Measurements from ENCODE around the gene SNRPA.
"Not testable (repeated sequence)": the region's sequence is repeated elsewhere in the genome, so short reads cannot be mapped to it uniquely, and the experiment has no call there.

SNRPA gene

GRCh38 chr19:40777937-40778705 lies 27.1 kb downstream of the SNRPA start, which contains the start of gene RAB4B:
RAB4B (plus strand) TSS chr19:40778247; CDS start chr19:40778376, 129 bp downstream.
- DNase-seq = peak; percentile 100

DNA sequence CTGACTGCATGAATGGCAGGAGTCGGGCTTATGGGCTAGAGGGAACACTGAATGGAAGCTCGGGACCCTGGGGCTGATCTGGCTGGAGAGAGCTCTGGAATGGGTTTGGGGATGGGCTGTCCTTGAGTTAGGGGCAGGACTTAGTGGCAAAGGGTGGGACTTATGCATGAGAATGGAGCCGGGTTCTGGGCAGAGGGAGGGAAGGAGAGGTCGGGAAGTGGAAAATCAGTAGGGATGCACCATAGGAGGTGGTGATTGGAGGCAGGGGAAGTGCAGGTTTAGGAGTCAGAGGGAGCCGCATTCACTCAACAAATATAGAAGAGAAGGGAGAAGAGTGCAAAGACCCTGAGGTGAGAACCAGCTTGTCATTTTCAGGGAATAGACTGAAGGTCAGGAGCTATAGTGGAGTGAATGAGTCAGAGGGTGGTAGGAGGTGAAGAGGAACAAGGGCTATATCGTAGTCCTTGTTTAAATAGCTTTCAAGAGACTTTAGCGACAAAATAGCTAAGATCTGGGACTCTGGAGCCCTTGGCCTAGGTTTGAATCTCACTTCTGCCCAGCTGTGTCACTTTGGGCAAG lies 27.8 kb downstream of the SNRPA start:
- DNase-seq = no peak

GRCh38 chr19:40780582-40780981 lies 29.6 kb downstream of the SNRPA start:
- DNase-seq = no peak

- no peak for DNase-seq
Observed at GRCh38 chr19:40781140-40781539, 30.1 kb downstream of the SNRPA start.

DNA sequence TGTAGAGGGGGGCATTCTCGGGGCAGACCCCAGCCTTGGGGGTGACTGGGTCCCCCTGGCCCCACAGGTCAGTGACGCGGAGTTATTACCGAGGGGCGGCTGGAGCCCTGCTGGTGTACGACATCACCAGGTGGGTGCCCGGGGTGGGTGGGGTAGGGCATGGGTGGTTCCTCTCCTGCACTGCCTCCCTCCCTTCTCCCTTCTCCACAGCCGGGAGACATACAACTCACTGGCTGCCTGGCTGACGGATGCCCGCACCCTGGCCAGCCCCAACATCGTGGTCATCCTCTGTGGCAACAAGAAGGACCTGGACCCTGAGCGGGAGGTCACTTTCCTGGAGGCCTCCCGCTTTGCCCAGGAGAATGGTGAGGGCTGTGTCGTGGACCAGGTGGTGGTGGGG lies 32.7 kb downstream of the SNRPA start:
- DNase-seq = no peak

GRCh38 chr19:40784146-40784545 lies 33.1 kb downstream of the SNRPA start:
- DNase-seq = not testable (repeated sequence)

- no peak for DNase-seq
Observed at GRCh38 chr19:40785526-40785925, 34.5 kb downstream of the SNRPA start.

DNA sequence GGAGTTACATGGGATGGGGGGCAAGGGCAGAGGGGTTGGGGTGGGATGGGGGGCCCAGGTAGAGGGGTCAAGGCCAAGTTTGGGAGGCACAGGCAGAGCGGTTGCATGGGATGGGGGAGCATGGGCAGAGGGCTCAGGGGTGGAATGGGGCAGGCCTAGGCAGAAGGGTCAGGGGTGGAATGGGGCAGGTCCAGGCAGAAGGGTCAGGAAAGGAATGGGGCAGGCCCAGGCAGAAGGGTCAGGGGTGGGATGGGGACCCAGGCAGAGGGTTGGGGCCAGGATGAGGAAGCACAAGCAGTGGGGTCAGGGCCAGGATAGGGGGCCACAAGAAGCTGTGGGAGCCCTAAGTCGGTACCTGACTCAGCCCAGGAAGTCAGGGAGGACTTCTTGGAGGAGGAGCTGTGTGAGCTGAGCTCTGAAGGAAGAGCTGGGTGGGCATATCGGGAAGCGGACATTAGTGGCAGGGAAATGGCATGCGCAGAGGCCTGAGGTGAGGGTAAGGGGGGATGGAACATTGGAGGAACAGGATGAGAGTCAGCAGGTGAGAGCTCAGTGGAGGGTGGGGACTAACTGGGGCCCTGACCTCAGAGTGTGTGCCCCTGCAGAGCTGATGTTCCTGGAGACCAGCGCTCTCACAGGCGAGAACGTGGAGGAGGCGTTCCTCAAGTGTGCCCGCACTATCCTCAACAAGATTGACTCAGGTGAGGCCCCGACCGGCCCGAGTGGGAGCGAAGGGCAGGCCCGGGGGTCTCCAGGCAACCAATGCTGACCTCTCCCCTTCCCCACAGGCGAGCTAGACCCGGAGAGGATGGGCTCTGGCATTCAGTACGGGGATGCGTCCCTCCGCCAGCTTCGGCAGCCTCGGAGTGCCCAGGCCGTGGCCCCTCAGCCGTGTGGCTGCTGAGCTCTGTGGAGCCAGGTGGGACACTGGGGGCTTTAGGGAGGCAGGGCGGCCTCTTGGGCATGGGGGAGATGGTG lies 35.3 kb downstream of the SNRPA start:
- no peak for DNase-seq

GRCh38 chr19:40791349-40791748 lies 40.3 kb downstream of the SNRPA start:
- DNase-seq = no peak

GRCh38 chr19:40791996-40792395 lies 41.0 kb downstream of the SNRPA start:
- no peak for DNase-seq

DNA sequence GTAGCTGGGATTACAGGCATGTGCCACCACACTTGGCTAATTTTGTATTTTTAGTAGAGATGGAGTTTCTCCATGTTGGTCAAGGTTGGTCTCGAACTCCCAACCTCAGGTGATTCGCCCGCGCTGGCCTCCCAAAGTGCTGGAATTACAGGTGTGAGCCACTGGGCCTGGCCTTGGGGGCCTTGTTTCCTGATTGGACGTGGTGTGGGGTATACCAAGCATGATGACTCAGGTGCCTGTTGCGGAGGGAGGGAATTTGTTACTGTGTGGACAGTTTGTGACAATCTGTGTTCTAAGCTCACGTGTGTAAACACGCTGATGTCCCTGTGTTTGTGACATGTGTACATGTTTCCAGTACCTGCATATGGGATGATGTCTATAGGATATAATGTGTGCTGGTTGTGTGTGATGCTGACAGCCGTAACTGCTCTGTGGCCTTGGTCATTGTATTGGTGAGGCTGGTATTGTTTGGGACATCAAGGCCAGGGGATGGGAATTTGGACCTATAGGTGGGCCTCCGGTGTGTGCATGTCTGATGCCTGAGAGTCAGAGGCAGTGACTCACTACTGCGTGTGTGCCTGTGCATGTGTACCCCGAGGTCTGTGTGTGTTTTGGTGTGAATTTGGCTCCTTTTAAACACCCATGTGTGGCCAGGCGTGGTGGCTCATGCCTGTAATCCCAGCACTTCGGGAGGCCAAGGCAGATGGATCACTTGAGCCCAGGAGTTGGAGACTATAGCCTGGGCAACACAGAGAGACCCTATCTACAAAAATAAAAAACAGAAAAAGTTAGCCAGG lies 46.4 kb downstream of the SNRPA start:
- no peak for DNase-seq

DNA sequence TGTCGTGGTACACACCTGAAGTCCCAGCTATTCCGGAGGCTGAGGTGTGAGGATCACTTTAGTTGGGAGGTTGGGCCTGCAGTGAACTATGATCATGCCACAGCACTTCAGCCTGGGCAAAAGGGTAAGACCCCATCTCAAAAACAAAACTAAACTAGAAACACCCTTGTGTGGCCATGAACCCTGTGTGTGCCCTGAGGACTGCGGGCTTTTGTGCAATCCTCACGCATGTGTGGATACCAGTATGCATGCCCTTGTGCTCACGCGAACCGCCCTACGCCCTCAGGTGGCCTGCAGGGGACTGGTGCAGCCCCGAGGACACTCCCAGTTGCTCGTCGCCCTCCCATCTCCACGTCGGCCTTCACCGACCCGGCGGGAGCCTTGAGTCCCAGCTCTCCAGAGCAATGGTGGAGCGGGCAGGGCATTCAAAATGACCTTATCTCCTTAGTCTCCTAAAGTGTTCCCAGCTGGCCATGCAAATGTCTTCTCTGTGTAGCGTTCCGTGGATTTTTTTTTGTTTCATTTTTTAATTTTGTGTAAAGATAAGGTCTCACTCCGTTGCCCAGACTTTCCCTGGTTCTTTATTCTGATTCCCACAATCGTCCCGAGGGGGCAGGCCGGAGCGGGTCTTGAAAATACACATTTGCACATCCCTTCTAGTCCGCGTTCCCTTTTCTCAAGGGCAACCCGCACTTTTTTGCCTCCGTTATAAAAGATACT lies 47.1 kb downstream of the SNRPA start:
- DNase-seq = peak; percentile 52

- DNase-seq = peak; percentile 100
Observed at GRCh38 chr19:40798683-40799557, 47.9 kb downstream of the SNRPA start, which contains the start of gene EGLN2. EGLN2 (plus strand) TSS chr19:40799191; CDS start chr19:40800573, 1,382 bp downstream.

- DNase-seq = no peak
Observed at GRCh38 chr19:40799558-40800338, 48.7 kb downstream of the SNRPA start.

GRCh38 chr19:40800339-40800996 lies 49.5 kb downstream of the SNRPA start:
- DNase-seq = no peak

- no peak for DNase-seq
Observed at GRCh38 chr19:40800997-40801377, 50.0 kb downstream of the SNRPA start.

GRCh38 chr19:40801426-40802299 lies 50.7 kb downstream of the SNRPA start:
- no peak for DNase-seq
